GM21381 (cell line): ENCODE data around the gene LOXHD1.

ENCODE experiments used
- ATAC-seq: cut with Tn5 transposase; IDR thresholded peaks from one replicate; pipeline ENCODE4 v1.9.1; 2021; ENCODE audit warnings: mild to moderate bottlenecking, moderate library complexity; ENCODE audit not compliant: unreplicated experiment

LOXHD1 gene

GRCh38 chr18:46482831-46483230 is 174.2 kb downstream of the LOXHD1 start:
- ATAC-seq = no peak

- ATAC-seq = no peak
Observed at GRCh38 chr18:46481847-46482245, 175.2 kb downstream of the LOXHD1 start.

- no peak for ATAC-seq
Observed at GRCh38 chr18:46481048-46481846, 175.8 kb downstream of the LOXHD1 start.

GRCh38 chr18:46480226-46480625 is 176.8 kb downstream of the LOXHD1 start:
- no peak for ATAC-seq

GRCh38 chr18:46478796-46479195 is 178.2 kb downstream of the LOXHD1 start:
- no peak for ATAC-seq

GRCh38 chr18:46477425-46478011 is 179.5 kb downstream of the LOXHD1 start:
- no peak for ATAC-seq

GRCh38 chr18:46475390-46475752 is 181.6 kb downstream of the LOXHD1 start:
- no peak for ATAC-seq

GRCh38 chr18:46474487-46475389 is 182.3 kb downstream of the LOXHD1 start:
- ATAC-seq = no peak

- ATAC-seq = no peak
Observed at GRCh38 chr18:46471809-46472498, 185.1 kb downstream of the LOXHD1 start.

GRCh38 chr18:46470714-46471113 is 186.3 kb downstream of the LOXHD1 start:
- ATAC-seq = no peak

- ATAC-seq = no peak
Observed at GRCh38 chr18:46469186-46469915, 187.7 kb downstream of the LOXHD1 start.

GRCh38 chr18:46468426-46469180 is 188.4 kb downstream of the LOXHD1 start:
- no peak for ATAC-seq

- no peak for ATAC-seq
Observed at GRCh38 chr18:46466234-46467160, 190.5 kb downstream of the LOXHD1 start.

- no peak for ATAC-seq
Observed at GRCh38 chr18:46464926-46465655, 191.9 kb downstream of the LOXHD1 start.

GRCh38 chr18:46462523-46462922 is 194.5 kb downstream of the LOXHD1 start:
- ATAC-seq = no peak

- no peak for ATAC-seq
Observed at GRCh38 chr18:46461993-46462392, 195.0 kb downstream of the LOXHD1 start.

GRCh38 chr18:46460754-46461153 is 196.3 kb downstream of the LOXHD1 start:
- no peak for ATAC-seq
